HG03139 (cell line): ENCODE data around the gene PTPRM.
"Not testable (repeated sequence)": the region's sequence is repeated elsewhere in the genome, so short reads cannot be mapped to it uniquely, and the experiment has no call there.

Experiments used
- ATAC-seq: cut with Tn5 transposase; IDR thresholded peaks from one replicate; pipeline ENCODE4 v1.9.1; 2021; ENCODE audit not compliant: unreplicated experiment

The PTPRM gene

DNA sequence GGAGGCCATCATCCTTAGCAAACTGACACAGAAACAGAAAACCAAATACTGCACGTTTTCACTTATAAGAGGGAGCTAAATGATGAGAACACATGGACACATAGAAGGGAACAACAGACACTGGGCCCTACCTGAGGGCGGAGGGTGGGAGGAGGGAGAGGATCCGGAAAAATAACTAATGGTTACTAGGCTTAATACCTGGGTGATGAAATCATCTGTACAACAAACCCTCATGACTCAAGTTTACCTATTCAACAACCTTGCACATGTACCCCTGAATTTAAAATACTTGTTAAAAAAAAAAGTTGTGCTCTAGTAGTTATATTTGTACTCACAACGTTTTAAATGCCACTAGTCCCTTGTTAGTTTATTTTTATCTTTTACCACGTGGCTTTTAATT is 879.8 kb downstream of the PTPRM start:
- ATAC-seq = not testable (repeated sequence)

GRCh38 chr18:8448130-8448529 is 881.0 kb downstream of the PTPRM start:
- no peak for ATAC-seq

- no peak for ATAC-seq
These were observed 882.9 kb downstream of the PTPRM start for GRCh38 chr18:8450013-8450412.

- ATAC-seq = no peak
These were observed 884.0 kb downstream of the PTPRM start for GRCh38 chr18:8450898-8451665.

- no peak for ATAC-seq
These were observed 886.4 kb downstream of the PTPRM start for GRCh38 chr18:8453528-8453927.

GRCh38 chr18:8454136-8454535 is 887.0 kb downstream of the PTPRM start:
- ATAC-seq = no peak

GRCh38 chr18:8455661-8456614 is 888.8 kb downstream of the PTPRM start:
- ATAC-seq = no peak
